H9 (cell line): ENCODE data around the gene EIF6. TPM values are rescaled to one million over a fixed set of nuclear protein-coding genes. Genes with fewer than 3 reads are reported as not detected.

Source experiments
- DNase-seq: peaks from one replicate; pipeline ENCODE4 v3.0.0-alpha.2; 2017
- H2AFZ ChIP-seq: one replicate; pipeline ENCODE4 v1.6.1; 2013; ENCODE audit warnings: mild to moderate bottlenecking, low read length, control low read depth, moderate library complexity
- H2AK5ac ChIP-seq: 2 replicates; pipeline ENCODE4 v1.6.1; 2013; ENCODE audit warnings: low read length, control low read depth, mixed read lengths; ENCODE audit not compliant: insufficient read length
- H2BK120ac ChIP-seq: one replicate; pipeline ENCODE4 v1.6.1; 2013; ENCODE audit warnings: low read depth, mild to moderate bottlenecking, low read length, control low read depth, inconsistent platforms; ENCODE audit not compliant: poor library complexity, severe bottlenecking
- H2BK12ac ChIP-seq: 2 replicates; pipeline ENCODE4 v1.6.1; 2013; ENCODE audit warnings: low read length, control low read depth, mixed read lengths, low read depth; ENCODE audit not compliant: insufficient read length
- H2BK15ac ChIP-seq: 2 replicates; pipeline ENCODE4 v1.6.1; 2013; ENCODE audit warnings: low read depth, low read length, control low read depth
- H2BK20ac ChIP-seq: one replicate; pipeline ENCODE4 v1.6.1; 2013; ENCODE audit warnings: low read depth, mild to moderate bottlenecking, low read length, control low read depth, inconsistent platforms; ENCODE audit not compliant: poor library complexity, severe bottlenecking
- H2BK5ac ChIP-seq: 2 replicates; pipeline ENCODE4 v1.6.1; 2013; ENCODE audit warnings: low read length, control low read depth, mixed read lengths; ENCODE audit not compliant: insufficient read length
- H3K14ac ChIP-seq: 2 replicates; pipeline ENCODE4 v1.6.1; 2013; ENCODE audit warnings: low read length, control low read depth; ENCODE audit not compliant: insufficient read depth
- H3K18ac ChIP-seq: 2 replicates; pipeline ENCODE4 v1.6.1; 2013; ENCODE audit warnings: low read depth, mild to moderate bottlenecking, mixed read lengths, low read length, control low read depth; ENCODE audit not compliant: insufficient read length
- H3K23ac ChIP-seq: 2 replicates; pipeline ENCODE4 v1.6.1; 2013; ENCODE audit warnings: low read length, control low read depth, mixed read lengths, low read depth; ENCODE audit not compliant: insufficient read length
- H3K23me2 ChIP-seq: 2 replicates; pipeline ENCODE4 v1.6.1; 2013; ENCODE audit warnings: low read depth, mild to moderate bottlenecking, mixed read lengths, low read length, control low read depth; ENCODE audit not compliant: insufficient read length, poor library complexity, severe bottlenecking
- H3K27ac ChIP-seq: 2 replicates; pipeline ENCODE4 v1.5.1; 2013; ENCODE audit warnings: low read length, control low read depth, mixed read lengths, low read depth; ENCODE audit not compliant: insufficient read length
- H3K27me3 ChIP-seq: 2 replicates; pipeline ENCODE4 v1.6.1; 2013; ENCODE audit warnings: low read length, control low read depth, inconsistent platforms; ENCODE audit not compliant: insufficient read depth
- H3K4ac ChIP-seq: 2 replicates; pipeline ENCODE4 v1.6.1; 2013; ENCODE audit warnings: low read depth, mild to moderate bottlenecking, control low read depth, inconsistent platforms, low read length, moderate library complexity
- H3K4me1 ChIP-seq: 2 replicates; pipeline ENCODE4 v1.6.1; 2013; ENCODE audit warnings: low read length, control low read depth, inconsistent platforms; ENCODE audit not compliant: insufficient read depth
- H3K4me2 ChIP-seq: 2 replicates; pipeline ENCODE4 v1.6.1; 2013; ENCODE audit warnings: low read length, control low read depth, mixed read lengths; ENCODE audit not compliant: insufficient read length, insufficient read depth
- H3K56ac ChIP-seq: 2 replicates; pipeline ENCODE4 v1.6.1; 2013; ENCODE audit warnings: low read depth, mild to moderate bottlenecking, mixed read lengths, low read length, control low read depth; ENCODE audit not compliant: insufficient read length
- H3K79me1 ChIP-seq: 2 replicates; pipeline ENCODE4 v1.6.1; 2013; ENCODE audit warnings: low read depth, mild to moderate bottlenecking, moderate library complexity, low read length, control low read depth, inconsistent platforms; ENCODE audit not compliant: insufficient read depth, poor library complexity, severe bottlenecking
- H3K79me2 ChIP-seq: 2 replicates; pipeline ENCODE4 v1.6.1; 2013; ENCODE audit warnings: low read length, control low read depth, inconsistent platforms; ENCODE audit not compliant: insufficient read depth
- H3K9ac ChIP-seq: 2 replicates; pipeline ENCODE4 v1.6.1; 2013; ENCODE audit warnings: low read length, control low read depth, mixed read lengths; ENCODE audit not compliant: insufficient read length; ENCODE audit errors: extremely low read depth
- H3K9me3 ChIP-seq: one replicate; pipeline ENCODE4 v1.6.1; 2013; ENCODE audit warnings: low read depth, low read length, inconsistent platforms; ENCODE audit not compliant: control insufficient read depth
- H3T11ph ChIP-seq: one replicate; pipeline ENCODE4 v1.6.1; 2013; ENCODE audit warnings: mild to moderate bottlenecking, low read length, control low read depth, inconsistent platforms
- H4K20me1 ChIP-seq: one replicate; pipeline ENCODE4 v1.6.1; 2013; ENCODE audit not compliant: control insufficient read depth, insufficient read length, insufficient read depth
- H4K5ac ChIP-seq: 2 replicates; pipeline ENCODE4 v1.6.1; 2013; ENCODE audit warnings: low read depth, mild to moderate bottlenecking, mixed read lengths, low read length, control low read depth; ENCODE audit not compliant: insufficient read length
- H4K8ac ChIP-seq: replicated peaks from 2 replicates; pipeline ENCODE4 v1.6.1; 2013; ENCODE audit warnings: low read length, control low read depth, mixed read lengths, low read depth; ENCODE audit not compliant: insufficient read length
- H4K91ac ChIP-seq: 2 replicates; pipeline ENCODE4 v1.6.1; 2013; ENCODE audit warnings: low read depth, mild to moderate bottlenecking, moderate library complexity, mixed read lengths, low read length, control low read depth; ENCODE audit not compliant: insufficient read length
- H3K27ac Mint-ChIP-seq, 3 experiments: 2 replicates in 2 of 3; 3 replicates in 1 of 3; pipeline ENCODE4 v1.8.0; 2020 to 2021; ENCODE audit warnings: mixed read lengths in 3 of 3, mild to moderate bottlenecking in 1 of 3, moderate library complexity in 1 of 3
- H3K27me3 Mint-ChIP-seq: 2 replicates; pipeline ENCODE4 v1.8.0; 2021; ENCODE audit warnings: low read depth, mild to moderate bottlenecking, moderate library complexity, mixed read lengths
- H3K36me3 Mint-ChIP-seq, 3 experiments: 2 replicates in 2 of 3; 3 replicates in 1 of 3; pipeline ENCODE4 v1.8.0; 2020 to 2021; ENCODE audit warnings: low read depth in 3 of 3, mixed read lengths in 3 of 3; ENCODE audit not compliant: insufficient read depth in 1 of 3
- H3K4me1 Mint-ChIP-seq, 2 experiments: 2 replicates each; pipeline ENCODE4 v1.8.0; 2020; ENCODE audit warnings: mixed read lengths in 2 of 2
- H3K4me3 Mint-ChIP-seq, 2 experiments: 2 replicates in 1 of 2; 3 replicates in 1 of 2; pipeline ENCODE4 v1.8.0; 2020 to 2021; ENCODE audit warnings: mild to moderate bottlenecking in 2 of 2, mixed read lengths in 2 of 2, moderate library complexity in 1 of 2
- H3K9me3 Mint-ChIP-seq, 2 experiments: 2 replicates in 1 of 2; 3 replicates in 1 of 2; pipeline ENCODE4 v1.8.0; 2020; ENCODE audit warnings: mild to moderate bottlenecking in 2 of 2, mixed read lengths in 2 of 2, moderate library complexity in 1 of 2
- WGBS: extraction: QIAGEN DNeasy Blood & Tissue Kit; methylation state at CpG from one replicate; pipeline ENCODE4 v1.1.7; 2013; ENCODE audit warnings: missing lambda C conversion rate, low lambda C conversion rate, mixed read lengths; ENCODE audit not compliant: insufficient read length; ENCODE audit errors: extremely low coverage; 5-methylcytosine and 5-hydroxymethylcytosine counted together
- total RNA-seq: library from RNA; stranded (reverse); gene quantifications from 2 replicates; pipeline ENCODE4 v1.2.1, GENCODE V29; 2021
- TF ChIP-seq, protein P1 (sequence below): fragments of 200-600 bp; sonication (generic); conservative IDR thresholded peaks from 3 replicates; pipeline ENCODE4 v1.8.0; 2021; ENCODE audit warnings: antibody characterized with exemption, mild to moderate bottlenecking

EIF6 gene
- total RNA-seq, 1 experiment from 2014 or later = 150 TPM

DNA sequence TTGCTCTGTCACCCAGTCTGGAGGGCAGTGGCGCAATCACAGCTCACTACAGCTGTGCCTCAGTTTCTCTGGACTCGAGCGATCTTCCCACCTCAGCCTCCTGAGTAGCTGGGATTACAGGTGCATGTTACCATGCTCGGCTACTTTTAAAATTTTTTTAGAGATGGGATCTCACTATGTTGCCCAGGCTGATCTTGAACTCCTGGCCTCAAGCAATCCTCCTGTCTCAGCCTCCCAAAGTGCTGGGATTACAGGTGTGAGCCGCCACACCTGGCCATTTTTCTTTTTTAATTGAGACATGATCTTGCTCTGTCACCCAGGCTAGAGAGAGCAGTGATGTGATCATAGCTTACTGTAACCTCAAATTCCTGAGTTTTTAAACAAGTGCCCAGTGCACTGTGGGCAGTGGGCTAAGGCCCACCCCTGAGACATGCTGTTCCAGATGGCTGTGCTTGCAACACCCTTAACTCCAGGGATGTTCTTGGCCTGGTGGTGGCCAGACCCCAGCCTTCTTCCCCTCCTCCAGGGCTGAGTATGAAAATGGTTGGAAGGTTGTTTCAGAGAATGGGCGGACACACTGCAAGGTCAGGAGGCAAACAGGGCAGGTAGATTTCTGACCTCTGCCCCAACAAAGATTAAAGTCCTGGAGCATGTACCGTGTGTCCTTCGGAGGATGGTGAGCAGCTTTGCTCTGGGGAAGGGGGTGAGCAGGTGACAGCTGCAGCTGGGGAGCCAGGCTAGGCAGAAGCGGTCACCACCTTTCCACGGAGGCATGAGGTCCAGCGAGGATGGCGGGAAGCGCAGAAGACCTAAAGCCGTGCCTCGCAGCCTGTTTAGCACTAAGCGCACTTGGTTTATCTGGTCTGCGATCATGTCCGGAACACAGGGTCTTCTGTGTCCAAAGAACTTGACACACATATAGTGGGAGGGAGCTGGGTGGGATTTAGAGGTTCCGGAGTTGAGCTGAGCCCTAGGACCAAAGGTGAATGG, 9.0 kb upstream of the EIF6 start:
- peaks cover 12% of the 10 kb centered on the region for H3K27me3 Mint-ChIP-seq
- no peak overlapping the region for H3K4ac ChIP-seq
- H2BK120ac ChIP-seq = no peak overlapping the region
- H2BK12ac ChIP-seq = no peak overlapping the region
- no peak overlapping the region for H4K91ac ChIP-seq
- H3T11ph ChIP-seq = no peak overlapping the region
- no peak overlapping the region for H3K4me2 ChIP-seq
- H3K18ac ChIP-seq = no peak overlapping the region
- H3K23me2 ChIP-seq = no peaks in the 10 kb centered on the region
- no peaks in the 10 kb centered on the region for H3K9me3 ChIP-seq
- no peak overlapping the region for H2BK5ac ChIP-seq
- H3K27ac ChIP-seq = no peak overlapping the region
- peaks cover 3 to 4% of the 10 kb centered on the region in 2 experiments; a peak in 2 of 4 replicates for H3K4me1 Mint-ChIP-seq
- no peak overlapping the region for H2BK20ac ChIP-seq
- no peak overlapping the region for H2BK15ac ChIP-seq
- H3K4me1 ChIP-seq = no peaks in the 10 kb centered on the region; the same call in 1 of the 2 replicates
- no peak overlapping the region for H4K5ac ChIP-seq
- no peaks in the 10 kb centered on the region for H3K27me3 ChIP-seq
- H3K23ac ChIP-seq = no peak overlapping the region
- H3K36me3 Mint-ChIP-seq = no peaks in the 10 kb centered on the region; a peak in 1 of 7 replicates
- no CpG with 5 or more reads among the region's 19 CpGs for WGBS
- no peaks in the 10 kb centered on the region for H3K79me1 ChIP-seq
- no peak overlapping the region for H2AK5ac ChIP-seq
- no peak overlapping the region for H3K14ac ChIP-seq
- no peak overlapping the region for H3K56ac ChIP-seq
- TF ChIP-seq, protein P1, sequence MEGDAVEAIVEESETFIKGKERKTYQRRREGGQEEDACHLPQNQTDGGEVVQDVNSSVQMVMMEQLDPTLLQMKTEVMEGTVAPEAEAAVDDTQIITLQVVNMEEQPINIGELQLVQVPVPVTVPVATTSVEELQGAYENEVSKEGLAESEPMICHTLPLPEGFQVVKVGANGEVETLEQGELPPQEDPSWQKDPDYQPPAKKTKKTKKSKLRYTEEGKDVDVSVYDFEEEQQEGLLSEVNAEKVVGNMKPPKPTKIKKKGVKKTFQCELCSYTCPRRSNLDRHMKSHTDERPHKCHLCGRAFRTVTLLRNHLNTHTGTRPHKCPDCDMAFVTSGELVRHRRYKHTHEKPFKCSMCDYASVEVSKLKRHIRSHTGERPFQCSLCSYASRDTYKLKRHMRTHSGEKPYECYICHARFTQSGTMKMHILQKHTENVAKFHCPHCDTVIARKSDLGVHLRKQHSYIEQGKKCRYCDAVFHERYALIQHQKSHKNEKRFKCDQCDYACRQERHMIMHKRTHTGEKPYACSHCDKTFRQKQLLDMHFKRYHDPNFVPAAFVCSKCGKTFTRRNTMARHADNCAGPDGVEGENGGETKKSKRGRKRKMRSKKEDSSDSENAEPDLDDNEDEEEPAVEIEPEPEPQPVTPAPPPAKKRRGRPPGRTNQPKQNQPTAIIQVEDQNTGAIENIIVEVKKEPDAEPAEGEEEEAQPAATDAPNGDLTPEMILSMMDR = no peak
- H3K4me3 Mint-ChIP-seq = no peak overlapping the region
- H4K8ac ChIP-seq = no peak overlapping the region
- no peak overlapping the region for H2AFZ ChIP-seq
- no peaks in the 10 kb centered on the region for H3K79me2 ChIP-seq
- no peaks in the 10 kb centered on the region for H3K9me3 Mint-ChIP-seq
- no peak for DNase-seq
- H3K9ac ChIP-seq = no peak overlapping the region
- no peaks in the 10 kb centered on the region for H4K20me1 ChIP-seq
- H3K27ac Mint-ChIP-seq = no peak overlapping the region
